H1 (cell line): Measurements from ENCODE around the gene WDR27. TPM values are rescaled to one million over a fixed set of nuclear protein-coding genes. Genes with fewer than 3 reads are reported as not detected.

Experiments used
- CTCF ChIA-PET: fragments of 300-600 bp; sonication (Branson Sonifier 250); formaldehyde crosslinking; loops from one replicate; lab custom pipeline; 2021; ENCODE audit not compliant: partially characterized antibody; lab: Charles Lee
- POLR2A ChIA-PET: fragments of 300-600 bp; sonication (Branson Sonifier 250); formaldehyde crosslinking; loops from one replicate; lab custom pipeline; 2021; ENCODE audit warnings: inconsistent platforms; ENCODE audit not compliant: partially characterized antibody; lab: Charles Lee
- DNase-seq, 2 experiments: peaks; one replicate each; pipeline versions ENCODE4 v3.0.0 to v3.0.0-alpha.2; 2010 to 2022; ENCODE audit warnings: low spot score in 2 of 2, low read depth in 1 of 2, mixed read lengths in 1 of 2
- FAIRE-seq: peaks from 2 replicates; lab custom pipeline; 2011; peaks lifted over from hg19 to GRCh38; lab: Jason Lieb, UNC
- H2AFZ ChIP-seq: 2 replicates; pipeline ENCODE4 v1.8.1; 2012; ENCODE audit warnings: low read length, inconsistent platforms
- H2AK5ac ChIP-seq: 2 replicates; pipeline ENCODE4 v1.6.1; 2013; ENCODE audit warnings: low read depth, low read length
- H2BK120ac ChIP-seq: replicated peaks from 2 replicates; pipeline ENCODE3; 2013; ENCODE audit warnings: low read depth, low read length, inconsistent platforms
- H2BK12ac ChIP-seq: 2 replicates; pipeline ENCODE4 v1.6.1; 2013; ENCODE audit warnings: low read depth, low read length
- H2BK15ac ChIP-seq: 2 replicates; pipeline ENCODE4 v1.6.1; 2013; ENCODE audit warnings: low read length
- H2BK20ac ChIP-seq: 2 replicates; pipeline ENCODE4 v1.6.1; 2013; ENCODE audit warnings: low read length
- H2BK5ac ChIP-seq: 2 replicates; pipeline ENCODE4 v1.6.1; 2013; ENCODE audit warnings: low read depth, low read length
- H3K14ac ChIP-seq: 2 replicates; pipeline ENCODE4 v1.6.1; 2013; ENCODE audit warnings: inconsistent platforms; ENCODE audit not compliant: insufficient read length
- H3K18ac ChIP-seq: 2 replicates; pipeline ENCODE4 v1.6.1; 2013; ENCODE audit warnings: low read length; ENCODE audit errors: extremely low read depth
- H3K23ac ChIP-seq: 2 replicates; pipeline ENCODE4 v1.6.1; 2013; ENCODE audit warnings: inconsistent platforms; ENCODE audit not compliant: insufficient read length
- H3K23me2 ChIP-seq: 2 replicates; pipeline ENCODE4 v1.6.1; 2013; ENCODE audit warnings: low read depth, low read length
- H3K27ac ChIP-seq: 2 replicates; pipeline ENCODE4 v1.6.1; 2011; ENCODE audit warnings: low read depth, low read length, inconsistent platforms
- H3K27me3 ChIP-seq, 4 experiments: replicated peaks in 1 of 4; 1 replicate in 1 of 4; 2 replicates in 3 of 4; pipeline versions ENCODE4 v1.6.1 to v1.8.1; 2011 to 2013; ENCODE audit warnings: low read length in 3 of 4, mild to moderate bottlenecking in 3 of 4, inconsistent platforms in 2 of 4, mixed read lengths in 2 of 4, moderate library complexity in 1 of 4; ENCODE audit not compliant: control insufficient read depth in 3 of 4, insufficient read depth in 3 of 4; ENCODE audit errors: extremely low read depth in 1 of 4
- H3K36me3 ChIP-seq, 4 experiments: 2 replicates each; pipeline versions ENCODE4 v1.6.1 to v1.8.1; 2011 to 2013; ENCODE audit warnings: mild to moderate bottlenecking in 4 of 4, low read length in 3 of 4, moderate library complexity in 2 of 4, control low read depth in 1 of 4, inconsistent platforms in 1 of 4; ENCODE audit not compliant: insufficient read depth in 4 of 4, control insufficient read depth in 2 of 4
- H3K4ac ChIP-seq: replicated peaks from 2 replicates; pipeline ENCODE3; 2013; ENCODE audit warnings: low read length, low read depth, mixed read lengths, inconsistent platforms; ENCODE audit not compliant: insufficient read length
- H3K4me1 ChIP-seq, 4 experiments: replicated peaks in 1 of 4; 1 replicate in 1 of 4; 2 replicates in 3 of 4; pipeline versions ENCODE4 v1.6.1 to v1.8.1; 2011 to 2013; ENCODE audit warnings: low read length in 3 of 4, inconsistent platforms in 2 of 4, mixed read lengths in 1 of 4; ENCODE audit not compliant: insufficient read depth in 4 of 4, control insufficient read depth in 3 of 4
- H3K4me2 ChIP-seq, 2 experiments: 2 replicates each; pipeline versions ENCODE4 v1.6.1 to v1.8.1; 2011 to 2013; ENCODE audit warnings: low read depth in 2 of 2, low read length in 2 of 2, control low read depth in 1 of 2, inconsistent platforms in 1 of 2, mild to moderate bottlenecking in 1 of 2; ENCODE audit not compliant: insufficient read depth in 1 of 2
- H3K4me3 ChIP-seq, 4 experiments: fragments of 200-600, 300-600 bp in 1 of 4; sonication (generic), shearing (Covaris generic), sonication (Bioruptor Twin) in 1 of 4; 2 replicates each; pipeline versions ENCODE4 v1.5.1 to v1.8.1; 2011 to 2016; ENCODE audit warnings: low read length in 4 of 4, low read depth in 3 of 4, control low read depth in 2 of 4, inconsistent platforms in 2 of 4, mild to moderate bottlenecking in 2 of 4, mixed read lengths in 1 of 4, moderate library complexity in 1 of 4; ENCODE audit not compliant: insufficient read depth in 2 of 4; ENCODE audit errors: extremely low read depth in 1 of 4
- H3K56ac ChIP-seq: replicated peaks from 2 replicates; pipeline ENCODE3; 2013; ENCODE audit warnings: low read depth, mild to moderate bottlenecking, mixed read lengths, low read length, inconsistent platforms; ENCODE audit not compliant: insufficient read length
- H3K79me1 ChIP-seq: 2 replicates; pipeline ENCODE4 v1.6.1; 2013; ENCODE audit warnings: low read depth, low read length, control low read depth
- H3K79me2 ChIP-seq, 2 experiments: 2 replicates each; pipeline versions ENCODE4 v1.6.1 to v1.8.1; 2012 to 2013; ENCODE audit warnings: low read length in 2 of 2, mild to moderate bottlenecking in 2 of 2, inconsistent platforms in 1 of 2; ENCODE audit not compliant: insufficient read depth in 2 of 2, control insufficient read depth in 1 of 2
- H3K9ac ChIP-seq, 4 experiments: replicated peaks in 1 of 4; 1 replicate in 1 of 4; 2 replicates in 3 of 4; pipeline versions ENCODE4 v1.6.1 to v1.8.1; 2011 to 2013; ENCODE audit warnings: low read depth in 3 of 4, low read length in 3 of 4, control low read depth in 2 of 4, mild to moderate bottlenecking in 2 of 4, moderate library complexity in 2 of 4, inconsistent platforms in 1 of 4; ENCODE audit errors: extremely low read depth in 1 of 4
- H3K9me3 ChIP-seq, 2 experiments: 2 replicates each; pipeline versions ENCODE4 v1.6.1 to v1.8.1; 2012 to 2013; ENCODE audit warnings: mild to moderate bottlenecking in 2 of 2, moderate library complexity in 2 of 2, control low read depth in 1 of 2, inconsistent platforms in 1 of 2, low read depth in 1 of 2, low read length in 1 of 2, mixed read lengths in 1 of 2; ENCODE audit not compliant: insufficient read depth in 2 of 2
- H4K20me1 ChIP-seq, 2 experiments: replicated peaks in 1 of 2; 2 replicates each; pipeline versions ENCODE3 to v1.8.1; 2011 to 2013; ENCODE audit warnings: inconsistent platforms in 2 of 2, low read length in 2 of 2, mild to moderate bottlenecking in 1 of 2; ENCODE audit not compliant: insufficient read depth in 2 of 2, control insufficient read depth in 1 of 2
- H4K5ac ChIP-seq: 2 replicates; pipeline ENCODE4 v1.6.1; 2013; ENCODE audit warnings: low read length, low read depth, mixed read lengths, inconsistent platforms; ENCODE audit not compliant: insufficient read length
- H4K8ac ChIP-seq: 2 replicates; pipeline ENCODE4 v1.8.0; 2013; ENCODE audit warnings: mild to moderate bottlenecking, moderate library complexity, low read length, inconsistent platforms; ENCODE audit not compliant: insufficient read depth; ENCODE audit errors: extremely low read depth
- H4K91ac ChIP-seq: replicated peaks from 2 replicates; pipeline ENCODE3; 2013; ENCODE audit warnings: low read length, mixed read lengths, inconsistent platforms; ENCODE audit not compliant: insufficient read length
- ATF2 ChIP-seq: IDR thresholded peaks from 2 replicates; pipeline ENCODE4 v1.6.1; 2012; ENCODE audit warnings: low read length, inconsistent platforms
- BACH1 ChIP-seq: IDR thresholded peaks from 2 replicates; pipeline ENCODE4 v1.6.1; 2012; ENCODE audit warnings: low read length, improper control_type of control experiment
- BRCA1 ChIP-seq: IDR thresholded peaks from 2 replicates; pipeline ENCODE4 v1.6.1; 2012; ENCODE audit warnings: low read depth, low read length, improper control_type of control experiment
- CBX5 ChIP-seq: fragments of 300-800, 300-1000 bp; sonication (generic); IDR thresholded peaks from 2 replicates; pipeline ENCODE4 v1.7.1; 2016; ENCODE audit warnings: antibody characterized with exemption, low read length, low read depth
- CBX8 ChIP-seq: fragments of 300-800, 300-1000 bp; sonication (generic); IDR thresholded peaks from 2 replicates; pipeline ENCODE4 v1.7.1; 2016; ENCODE audit warnings: low read depth, low read length, borderline replicate concordance
- CHD1 ChIP-seq: IDR thresholded peaks from 2 replicates; pipeline ENCODE4 v1.6.1; 2012; ENCODE audit warnings: low read depth, low read length, improper control_type of control experiment
- FOSL1 ChIP-seq: IDR thresholded peaks from 2 replicates; pipeline ENCODE4 v1.6.1; 2011; ENCODE audit warnings: mild to moderate bottlenecking, low read depth, low read length, moderate library complexity; ENCODE audit not compliant: insufficient read depth
- GABPA ChIP-seq: IDR thresholded peaks from 2 replicates; pipeline ENCODE4 v1.6.1; 2011; ENCODE audit warnings: mild to moderate bottlenecking, low read length, moderate library complexity, borderline replicate concordance; ENCODE audit not compliant: insufficient read depth
- JUN ChIP-seq: IDR thresholded peaks from 2 replicates; pipeline ENCODE4 v1.6.1; 2011; ENCODE audit warnings: low read depth, mild to moderate bottlenecking, improper control_type of control experiment, low read length
- RAD21 ChIP-seq, 2 experiments: IDR thresholded peaks in 1 of 2; conservative IDR thresholded peaks in 1 of 2; 2 replicates each; pipeline ENCODE4 v1.6.1; 2011; ENCODE audit warnings: low read depth in 2 of 2, low read length in 2 of 2, improper control_type of control experiment in 1 of 2, inconsistent platforms in 1 of 2, mild to moderate bottlenecking in 1 of 2, moderate library complexity in 1 of 2
- SIX5 ChIP-seq: IDR thresholded peaks from 2 replicates; pipeline ENCODE4 v1.6.1; 2011; ENCODE audit warnings: mild to moderate bottlenecking, low read depth, low read length
- TAF1 ChIP-seq: IDR thresholded peaks from 2 replicates; pipeline ENCODE4 v1.6.1; 2011; ENCODE audit warnings: mild to moderate bottlenecking, low read depth, low read length
- TBP ChIP-seq: IDR thresholded peaks from 2 replicates; pipeline ENCODE4 v1.6.1; 2011; ENCODE audit warnings: low read depth, low read length, improper control_type of control experiment
- TCF12 ChIP-seq: IDR thresholded peaks from 2 replicates; pipeline ENCODE4 v1.6.1; 2011; ENCODE audit warnings: low read depth, mild to moderate bottlenecking, low read length
- WGBS, 2 experiments: shearing (Covaris generic) in 1 of 2; methylation state at CpG; one replicate each; pipeline versions ENCODE4 v1.1.6 to v1.1.7; 2013 to 2015; ENCODE audit warnings: low lambda C conversion rate in 2 of 2, mixed read lengths in 2 of 2, inconsistent platforms in 1 of 2, low coverage in 1 of 2, missing lambda C conversion rate in 1 of 2; ENCODE audit not compliant: insufficient replicate concordance in 2 of 2, insufficient coverage in 1 of 2, insufficient read length in 1 of 2; ENCODE audit errors: extremely low coverage in 1 of 2, missing lambda C conversion rate in 1 of 2; 5-methylcytosine and 5-hydroxymethylcytosine counted together
- polyA plus RNA-seq, 7 experiments: library from polyadenylated mRNA; depleted of rRNA in 3 of 7; stranded (reverse) in 5 of 7; unstranded in 2 of 7; fragments of >200 nt in 5 of 7; fragments of 200-250 nt in 2 of 7; gene quantifications; 1 replicate in 5 of 7; 2 replicates in 1 of 7; 4 replicates in 1 of 7; pipeline versions ENCODE4 v1.2.1 to v1.2.3, GENCODE V29; 2011 to 2013; ENCODE audit warnings: missing spikeins in 2 of 7, mixed read lengths in 2 of 7
- total RNA-seq: library from RNA; stranded (reverse); fragmentation: NEBNext Ultra II Directional; extraction: Animal tissue kit (Norgen Biotek cat#: 25700); gene quantifications from 2 replicates; pipeline ENCODE4 v1.2.1, GENCODE V29; 2021

The WDR27 gene
- total and polyA plus RNA-seq, 2 of the 8 experiments (the other 6 are each of a cell fraction or from before 2014, with no cell fraction given): 53.6 to 68.6 TPM

GRCh38 chr6:169456840-169457239 is 245.0 kb downstream of the WDR27 start:
- Histone ChIP-seq H2BK5ac (no peak overlapping the region), H2BK20ac (no peak overlapping the region), H2BK15ac (no peak overlapping the region), H4K20me1 (no peaks in the 10 kb centered on the region), H2AFZ (no peak overlapping the region), H3K18ac (no peak overlapping the region), H3K79me1 (no peaks in the 10 kb centered on the region), H3K36me3 (no peaks in the 10 kb centered on the region), H2BK12ac (no peak overlapping the region), H3K79me2 (no peaks in the 10 kb centered on the region), H3K27me3 (no peaks in the 10 kb centered on the region), H3K23ac (no peak overlapping the region), H4K8ac (no peak overlapping the region), H3K4ac (no peak overlapping the region), H3K4me2 (no peak overlapping the region), H2AK5ac (0 out of 2 replicates have a peak overlapping the region, but pooled peaks have one; percentile 53), H3K56ac (no peak overlapping the region), H3K23me2 (no peaks in the 10 kb centered on the region), H3K14ac (no peak overlapping the region), H2BK120ac (no peak overlapping the region), H3K9me3 (peaks cover 4% of the 10 kb centered on the region in 2 experiments; a peak in 1 of 4 replicates), H3K9ac (no peak overlapping the region), H4K5ac (no peak overlapping the region), H3K4me1 (no peaks in the 10 kb centered on the region; a peak in 1 of 7 replicates), H4K91ac (no peak overlapping the region), H3K27ac (no peak overlapping the region), H3K4me3 (no peak overlapping the region)
- 93% methylated on average over 12 of the region's 12 CpGs; no CpG with 5 or more reads in 1 of the 2 experiments for whole genome bisulfite sequencing, 2 experiments
- POLR2A ChIA-PET: no interaction called here
- DNase-seq (no peak), FAIRE-seq (no peak)
- CTCF ChIA-PET: no interaction called here
- TF ChIP-seq TBP (no peak), CBX8 (no peak), CBX5 (no peak), SIX5 (no peak), CHD1 (no peak), GABPA (no peak), BACH1 (no peak), JUN (no peak), TCF12 (no peak), FOSL1 (no peak), ATF2 (no peak), TAF1 (no peak), RAD21 (IDR thresholded peaks at IDR 0.05 in 1 of 2, conservative IDR thresholded peaks at IDR 0.05 in 1 of 2; ENCODE audit: low read depth in 2 of 2, low read length in 2 of 2) (no peak), BRCA1 (no peak)
